Colonic mucosa (tissue), 4 donors: ENCODE results near the gene PAM16. TPM values are rescaled to one million over a fixed set of nuclear protein-coding genes. Genes with fewer than 3 reads are reported as not detected.

ENCODE experiments used
- DNase-seq: peaks from one replicate; pipeline ENCODE4 v3.0.0-alpha.2; 2020
- H3K27ac ChIP-seq: fragments of 200-600 bp; one replicate; pipeline ENCODE4 v1.8.0; 2021
- H3K27me3 ChIP-seq: fragments of 200-600 bp; one replicate; pipeline ENCODE4 v1.8.0; 2021
- H3K36me3 ChIP-seq: fragments of 200-600 bp; one replicate; pipeline ENCODE4 v1.8.0; 2021
- H3K4me1 ChIP-seq: fragments of 200-600 bp; one replicate; pipeline ENCODE4 v1.8.0; 2021; ENCODE audit warnings: mild to moderate bottlenecking
- H3K4me3 ChIP-seq: fragments of 200-600 bp; one replicate; pipeline ENCODE4 v1.8.0; 2021
- H3K9ac ChIP-seq, 2 donors: one replicate each; pipeline ENCODE4 v1.7.0; 2013; ENCODE audit warnings: control low read depth in 2 of 2, low read depth in 2 of 2, low read length in 2 of 2
- H3K9me3 ChIP-seq: fragments of 200-600 bp; one replicate; pipeline ENCODE4 v1.8.0; 2021
- CTCF ChIP-seq: fragments of 200-600 bp; IDR thresholded peaks from one replicate; pipeline ENCODE4 v1.8.0; 2022; ENCODE audit warnings: antibody characterized with exemption, mild to moderate bottlenecking
- intact Hi-C: fragments of 100-400 bp; cut with DNase I; formaldehyde crosslinking; loops from one replicate; pipeline ENCODE4 v1.14.1; 2022
- total RNA-seq, 2 donors: library from RNA; stranded (reverse); fragmentation: NEBNext Ultra II Directional in 1 of 2; extraction: Animal tissue kit (Norgen Biotek cat#: 25700) in 1 of 2; gene quantifications; one replicate each; pipeline ENCODE4 v1.2.1, GENCODE V29; 2021
- donor health status: healthy.
- donor health status: DM: no; HTN: no; CAD: no.
- donor health status: DM: no; HTN: no; CAD: no.

Gene PAM16
- total RNA-seq, 2 donors from 2014 or later = 28.2 to 43.6 TPM

- peaks cover 21% of the 10 kb centered on the region for H3K27me3 ChIP-seq
- peak; percentile 59 for DNase-seq
- H3K27ac ChIP-seq = peak overlapping the region; percentile 27
- TF ChIP-seq CTCF = no peak
- intact Hi-C loops = no loop called here
- no peaks in the 10 kb centered on the region for H3K36me3 ChIP-seq
- H3K9me3 ChIP-seq = no peaks in the 10 kb centered on the region
- H3K4me1 ChIP-seq = peaks cover 10% of the 10 kb centered on the region
- peak overlapping the region in 1 of 2 donors; percentile 6 for H3K9ac ChIP-seq
- no peak overlapping the region for H3K4me3 ChIP-seq
Observed at GRCh38 chr16:4319454-4320421, 31.4 kb downstream of the PAM16 start.

GRCh38 chr16:4318967-4319366 is 32.2 kb downstream of the PAM16 start:
- Histone ChIP-seq H3K4me1 (peaks cover 11% of the 10 kb centered on the region), H3K9ac (peak overlapping the region in 1 of 2 donors; percentile 40), H3K36me3 (no peaks in the 10 kb centered on the region), H3K4me3 (no peak overlapping the region), H3K9me3 (no peaks in the 10 kb centered on the region), H3K27ac (peak overlapping the region; percentile 27), H3K27me3 (peaks cover 27% of the 10 kb centered on the region)
- intact Hi-C loops = no loop called here
- TF ChIP-seq CTCF = no peak
- no peak for DNase-seq

- Histone ChIP-seq H3K4me1 (peaks cover 14% of the 10 kb centered on the region), H3K4me3 (no peak overlapping the region), H3K27ac (peak overlapping the region; percentile 68), H3K9me3 (no peaks in the 10 kb centered on the region), H3K27me3 (peaks cover 32% of the 10 kb centered on the region), H3K36me3 (no peaks in the 10 kb centered on the region), H3K9ac (peak overlapping the region in 1 of 2 donors; percentile 40)
- intact Hi-C loops = no loop called here
- TF ChIP-seq CTCF = no peak
- DNase-seq = no peak
Observed at GRCh38 chr16:4318451-4318910, 32.6 kb downstream of the PAM16 start.

GRCh38 chr16:4317532-4318450 is 33.3 kb downstream of the PAM16 start:
- intact Hi-C loops = no loop called here
- Histone ChIP-seq H3K27ac (peak overlapping the region; percentile 68), H3K4me3 (peak overlapping the region; percentile 7), H3K36me3 (no peaks in the 10 kb centered on the region), H3K4me1 (peaks cover 14% of the 10 kb centered on the region), H3K27me3 (peaks cover 33% of the 10 kb centered on the region), H3K9ac (peak overlapping the region; percentile 40 to 50), H3K9me3 (no peaks in the 10 kb centered on the region)
- TF ChIP-seq CTCF = no peak
- peak; percentile 22 for DNase-seq

GRCh38 chr16:4316864-4317531 is 34.1 kb downstream of the PAM16 start:
- H3K27ac ChIP-seq = peak overlapping the region; percentile 68
- H3K9ac ChIP-seq = peak overlapping the region; percentile 12 to 50
- H3K9me3 ChIP-seq = no peaks in the 10 kb centered on the region
- H3K4me3 ChIP-seq = peak overlapping the region; percentile 46
- intact Hi-C loops = no loop called here
- peaks cover 33% of the 10 kb centered on the region for H3K27me3 ChIP-seq
- H3K4me1 ChIP-seq = peaks cover 14% of the 10 kb centered on the region
- TF ChIP-seq CTCF = no peak
- DNase-seq = peak; percentile 34
- H3K36me3 ChIP-seq = no peaks in the 10 kb centered on the region
